Measurements from ENCODE around the gene DHX15. TPM values are rescaled to one million over a fixed set of nuclear protein-coding genes. Genes with fewer than 3 reads are reported as not detected.

Gene DHX15
- total RNA-seq, 1 experiment from 2014 or later, result 287 TPM

DNA sequence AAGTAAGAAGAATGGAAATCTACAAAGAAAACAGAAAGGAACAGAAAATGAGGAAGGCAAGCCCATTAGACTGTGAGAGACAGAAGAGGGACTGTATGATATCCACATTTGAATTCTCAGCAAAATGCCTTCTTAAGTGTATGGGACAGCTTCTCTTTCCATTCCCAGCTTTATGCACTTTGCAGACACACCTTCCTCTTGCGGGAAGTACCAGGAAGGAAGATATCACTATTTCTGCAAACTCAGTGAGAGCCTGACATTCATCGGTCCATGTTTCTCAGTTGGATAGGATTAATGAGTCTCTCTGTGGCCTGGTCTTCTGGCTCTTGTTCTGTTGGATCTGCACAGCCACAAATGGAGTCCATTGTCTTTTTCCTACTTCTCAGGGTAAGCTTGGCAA lies 31.6 kb upstream of the DHX15 start:
- Histone ChIP-seq H3T11ph (ENCODE audit: low read length) (no peak overlapping the region), H4K20me1 (ENCODE audit: control insufficient read depth, insufficient read depth, insufficient read length) (no peaks in the 10 kb centered on the region), H2BK20ac (ENCODE audit: low read depth, low read length, poor library complexity, severe bottlenecking) (no peak overlapping the region), H3K27me3 (ENCODE audit: insufficient read depth, low read length) (no peaks in the 10 kb centered on the region), H3K23me2 (ENCODE audit: insufficient read length, low read depth, low read length, poor library complexity, severe bottlenecking) (no peaks in the 10 kb centered on the region), H2AK5ac (ENCODE audit: insufficient read length, low read length) (no peak overlapping the region), H2BK15ac (ENCODE audit: low read depth, low read length) (no peak overlapping the region), H3K4ac (ENCODE audit: low read depth, low read length) (no peak overlapping the region), H3K79me2 (ENCODE audit: insufficient read depth, low read length) (no peaks in the 10 kb centered on the region), H3K4me2 (ENCODE audit: insufficient read depth, insufficient read length, low read length) (no peak overlapping the region), H4K5ac (ENCODE audit: insufficient read length, low read depth, low read length) (no peak overlapping the region), H3K14ac (ENCODE audit: insufficient read depth, low read length) (no peak overlapping the region), H2BK12ac (ENCODE audit: insufficient read length, low read depth, low read length) (no peak overlapping the region), H3K79me1 (ENCODE audit: insufficient read depth, low read depth, low read length, poor library complexity, severe bottlenecking) (no peaks in the 10 kb centered on the region), H4K91ac (ENCODE audit: insufficient read length, low read depth, low read length) (no peak overlapping the region), H3K9me3 (ENCODE audit: control insufficient read depth, low read depth, low read length) (no peaks in the 10 kb centered on the region), H4K8ac (replicated peaks; ENCODE audit: insufficient read length, low read depth, low read length) (no peak overlapping the region), H3K56ac (ENCODE audit: insufficient read length, low read depth, low read length) (no peak overlapping the region), H2AFZ (ENCODE audit: low read length) (no peak overlapping the region), H3K27ac (ENCODE audit: insufficient read length, low read depth, low read length) (no peak overlapping the region), H2BK5ac (ENCODE audit: insufficient read length, low read length) (no peak overlapping the region), H3K9ac (ENCODE audit: extremely low read depth, insufficient read length, low read length) (no peak overlapping the region), H3K23ac (ENCODE audit: insufficient read length, low read depth, low read length) (no peak overlapping the region), H3K18ac (ENCODE audit: insufficient read length, low read depth, low read length) (no peak overlapping the region), H2BK120ac (ENCODE audit: low read depth, low read length, poor library complexity, severe bottlenecking) (no peak overlapping the region), H3K4me1 (ENCODE audit: insufficient read depth, low read length) (no peaks in the 10 kb centered on the region)
- Mint-ChIP-seq H3K36me3 (ENCODE audit: insufficient read depth in 1 of 3, low read depth in 3 of 3) (peaks cover 0 to 10% (median 0%) of the 10 kb centered on the region in 3 experiments; a peak in 3 of 7 replicates), H3K27ac (no peak overlapping the region), H3K27me3 (ENCODE audit: low read depth) (no peaks in the 10 kb centered on the region), H3K4me3 (no peak overlapping the region), H3K9me3 (peaks cover 10 to 15% of the 10 kb centered on the region in 2 experiments), H3K4me1 (no peaks in the 10 kb centered on the region)
- DNase-seq, result no peak
- WGBS (ENCODE audit: extremely low coverage, insufficient read length, low lambda C conversion rate), result no CpG with 5 or more reads among the region's 2 CpGs
- TF ChIP-seq, protein P1, sequence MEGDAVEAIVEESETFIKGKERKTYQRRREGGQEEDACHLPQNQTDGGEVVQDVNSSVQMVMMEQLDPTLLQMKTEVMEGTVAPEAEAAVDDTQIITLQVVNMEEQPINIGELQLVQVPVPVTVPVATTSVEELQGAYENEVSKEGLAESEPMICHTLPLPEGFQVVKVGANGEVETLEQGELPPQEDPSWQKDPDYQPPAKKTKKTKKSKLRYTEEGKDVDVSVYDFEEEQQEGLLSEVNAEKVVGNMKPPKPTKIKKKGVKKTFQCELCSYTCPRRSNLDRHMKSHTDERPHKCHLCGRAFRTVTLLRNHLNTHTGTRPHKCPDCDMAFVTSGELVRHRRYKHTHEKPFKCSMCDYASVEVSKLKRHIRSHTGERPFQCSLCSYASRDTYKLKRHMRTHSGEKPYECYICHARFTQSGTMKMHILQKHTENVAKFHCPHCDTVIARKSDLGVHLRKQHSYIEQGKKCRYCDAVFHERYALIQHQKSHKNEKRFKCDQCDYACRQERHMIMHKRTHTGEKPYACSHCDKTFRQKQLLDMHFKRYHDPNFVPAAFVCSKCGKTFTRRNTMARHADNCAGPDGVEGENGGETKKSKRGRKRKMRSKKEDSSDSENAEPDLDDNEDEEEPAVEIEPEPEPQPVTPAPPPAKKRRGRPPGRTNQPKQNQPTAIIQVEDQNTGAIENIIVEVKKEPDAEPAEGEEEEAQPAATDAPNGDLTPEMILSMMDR (conservative IDR thresholded peaks at IDR 0.05), result no peak
